Neural crest cell (in vitro differentiated cells): Measurements from ENCODE around the gene NINJ2. TPM values are rescaled to one million over a fixed set of nuclear protein-coding genes. Genes with fewer than 3 reads are reported as not detected.

Experiments
- DNase-seq: peaks from one replicate; pipeline ENCODE4 v3.0.0; 2021; ENCODE audit warnings: low read depth, mixed read lengths, low spot score
- H3K27ac Mint-ChIP-seq: one replicate; pipeline ENCODE4 v1.8.0; 2021; ENCODE audit warnings: mild to moderate bottlenecking, mixed read lengths; ENCODE audit not compliant: unreplicated experiment
- H3K27me3 Mint-ChIP-seq: 2 replicates; pipeline ENCODE4 v1.8.0; 2021; ENCODE audit warnings: low read depth, mild to moderate bottlenecking, mixed read lengths
- H3K36me3 Mint-ChIP-seq: 2 replicates; pipeline ENCODE4 v1.8.0; 2021; ENCODE audit warnings: low read depth, mild to moderate bottlenecking, mixed read lengths
- H3K4me1 Mint-ChIP-seq: 2 replicates; pipeline ENCODE4 v1.8.0; 2021; ENCODE audit warnings: mixed read lengths
- H3K4me3 Mint-ChIP-seq: one replicate; pipeline ENCODE4 v1.8.0; 2021; ENCODE audit warnings: mild to moderate bottlenecking, mixed read lengths
- H3K9me3 Mint-ChIP-seq: 2 replicates; pipeline ENCODE4 v1.8.0; 2021; ENCODE audit warnings: mixed read lengths
- CTCF ChIP-seq: fragments of 200-600 bp; sonication (generic); conservative IDR thresholded peaks from 2 replicates; pipeline ENCODE4 v1.5.0; 2021; ENCODE audit warnings: antibody characterized with exemption, mild to moderate bottlenecking
- total RNA-seq: library from RNA; stranded (reverse); gene quantifications from 2 replicates; pipeline ENCODE4 v1.2.1, GENCODE V29; 2021

Gene NINJ2
- total RNA-seq, 1 donor from 2014 or later = 0.42 TPM

- DNase-seq = no peak
- peaks cover 2% of the 10 kb centered on the region for H3K9me3 Mint-ChIP-seq
- H3K4me1 Mint-ChIP-seq = no peaks in the 10 kb centered on the region
- no peak overlapping the region for H3K27ac Mint-ChIP-seq
- no peaks in the 10 kb centered on the region for H3K27me3 Mint-ChIP-seq
- TF ChIP-seq CTCF = no peak
- H3K4me3 Mint-ChIP-seq = no peak overlapping the region
- no peaks in the 10 kb centered on the region for H3K36me3 Mint-ChIP-seq
Measured at GRCh38 chr12:587132-588023, 75.9 kb downstream of the NINJ2 start.

- Mint-ChIP-seq H3K27me3 (no peaks in the 10 kb centered on the region), H3K4me3 (no peak overlapping the region), H3K36me3 (no peaks in the 10 kb centered on the region), H3K4me1 (peaks cover 5% of the 10 kb centered on the region), H3K27ac (no peak overlapping the region), H3K9me3 (peaks cover 2% of the 10 kb centered on the region)
- TF ChIP-seq CTCF = no peak
- DNase-seq = no peak
Measured at GRCh38 chr12:586318-587071, 76.8 kb downstream of the NINJ2 start.

- DNase-seq = no peak
- no peak for TF ChIP-seq CTCF
- Mint-ChIP-seq H3K27ac (no peak overlapping the region), H3K9me3 (peaks cover 2% of the 10 kb centered on the region), H3K27me3 (no peaks in the 10 kb centered on the region), H3K4me1 (peaks cover 11% of the 10 kb centered on the region), H3K36me3 (no peaks in the 10 kb centered on the region), H3K4me3 (no peak overlapping the region)
Measured at GRCh38 chr12:585062-586061, 77.9 kb downstream of the NINJ2 start.

GRCh38 chr12:583251-583869 is 79.9 kb downstream of the NINJ2 start:
- peaks cover under 1% of the 10 kb centered on the region for H3K9me3 Mint-ChIP-seq
- TF ChIP-seq CTCF = peak; percentile 52
- DNase-seq = no peak
- no peaks in the 10 kb centered on the region for H3K27me3 Mint-ChIP-seq
- H3K4me1 Mint-ChIP-seq = peaks cover 25% of the 10 kb centered on the region
- no peak overlapping the region for H3K27ac Mint-ChIP-seq
- no peaks in the 10 kb centered on the region for H3K36me3 Mint-ChIP-seq
- H3K4me3 Mint-ChIP-seq = no peak overlapping the region
